Measurements from ENCODE around the gene TEAD4. TPM values are rescaled to one million over a fixed set of nuclear protein-coding genes. Genes with fewer than 3 reads are reported as not detected.

TEAD4 gene
- total RNA-seq, 1 experiment from 2014 or later, result 127 TPM

GRCh38 chr12:3010214-3010930 lies 51.2 kb downstream of the TEAD4 start:
- Mint-ChIP-seq H3K36me3 (ENCODE audit: insufficient read depth in 1 of 3, low read depth in 3 of 3) (peaks cover 9 to 69% (median 19%) of the 10 kb centered on the region in 3 experiments; a peak in 6 of 7 replicates), H3K27me3 (ENCODE audit: low read depth) (no peaks in the 10 kb centered on the region), H3K4me1 (no peaks in the 10 kb centered on the region), H3K4me3 (no peak overlapping the region), H3K9me3 (no peaks in the 10 kb centered on the region), H3K27ac (peak overlapping the region in 1 of 3 experiments; percentile 86; a peak in 1 of 7 replicates)
- H3K23me2 ChIP-seq (ENCODE audit: insufficient read length, low read depth, low read length, poor library complexity, severe bottlenecking), result no peaks in the 10 kb centered on the region
- no peaks in the 10 kb centered on the region for H4K20me1 ChIP-seq (ENCODE audit: control insufficient read depth, insufficient read depth, insufficient read length)
- no peak overlapping the region for H2BK12ac ChIP-seq (ENCODE audit: insufficient read length, low read depth, low read length)
- no peak overlapping the region for H4K8ac ChIP-seq (replicated peaks; ENCODE audit: insufficient read length, low read depth, low read length)
- no peaks in the 10 kb centered on the region for H3K79me1 ChIP-seq (ENCODE audit: insufficient read depth, low read depth, low read length, poor library complexity, severe bottlenecking)
- peak; percentile 23 for DNase-seq
- H3K79me2 ChIP-seq (ENCODE audit: insufficient read depth, low read length), result no peaks in the 10 kb centered on the region; the same call in 1 of the 2 replicates
- H4K91ac ChIP-seq (ENCODE audit: insufficient read length, low read depth, low read length), result no peak overlapping the region
- H3K23ac ChIP-seq (ENCODE audit: insufficient read length, low read depth, low read length), result no peak overlapping the region
- no peak overlapping the region for H2BK20ac ChIP-seq (ENCODE audit: low read depth, low read length, poor library complexity, severe bottlenecking)
- no peak overlapping the region for H2BK15ac ChIP-seq (ENCODE audit: low read depth, low read length)
- no peak overlapping the region for H3K56ac ChIP-seq (ENCODE audit: insufficient read length, low read depth, low read length)
- H3K18ac ChIP-seq (ENCODE audit: insufficient read length, low read depth, low read length), result no peak overlapping the region
- H3K27ac ChIP-seq (ENCODE audit: insufficient read length, low read depth, low read length), result no peak overlapping the region
- H2BK120ac ChIP-seq (ENCODE audit: low read depth, low read length, poor library complexity, severe bottlenecking), result no peak overlapping the region
- no peaks in the 10 kb centered on the region for H3K9me3 ChIP-seq (ENCODE audit: control insufficient read depth, low read depth, low read length)
- H3T11ph ChIP-seq (ENCODE audit: low read length), result no peak overlapping the region
- H3K4me2 ChIP-seq (ENCODE audit: insufficient read depth, insufficient read length, low read length), result no peak overlapping the region
- H3K14ac ChIP-seq (ENCODE audit: insufficient read depth, low read length), result no peak overlapping the region
- no peak overlapping the region for H2BK5ac ChIP-seq (ENCODE audit: insufficient read length, low read length)
- no peak overlapping the region for H3K9ac ChIP-seq (ENCODE audit: extremely low read depth, insufficient read length, low read length)
- H3K4ac ChIP-seq (ENCODE audit: low read depth, low read length), result no peak overlapping the region
- no peak overlapping the region for H4K5ac ChIP-seq (ENCODE audit: insufficient read length, low read depth, low read length)
- no peak for TF ChIP-seq CTCF (conservative IDR thresholded peaks at IDR 0.05)
- H2AFZ ChIP-seq (ENCODE audit: low read length), result no peak overlapping the region
- no peaks in the 10 kb centered on the region for H3K27me3 ChIP-seq (ENCODE audit: insufficient read depth, low read length)
- no peaks in the 10 kb centered on the region for H3K4me1 ChIP-seq (ENCODE audit: insufficient read depth, low read length)
- no CpG with 5 or more reads among the region's 22 CpGs for WGBS (ENCODE audit: extremely low coverage, insufficient read length, low lambda C conversion rate)
- no peak overlapping the region for H2AK5ac ChIP-seq (ENCODE audit: insufficient read length, low read length)
